Umbilical cord (tissue), 2 donors: ENCODE results near the gene SMAD6. TPM values are rescaled to one million over a fixed set of nuclear protein-coding genes. Genes with fewer than 3 reads are reported as not detected.
"Not testable (repeated sequence)": the region's sequence is repeated elsewhere in the genome, so short reads cannot be mapped to it uniquely, and the experiment has no call there.

Experiments used
- DNase-seq: peaks from one replicate; pipeline ENCODE4 v3.0.0-alpha.2; 2015; ENCODE audit warnings: low spot score
- total RNA-seq: library from RNA; depleted of rRNA; stranded (reverse); fragments of >200 nt; gene quantifications from one replicate; pipeline ENCODE4 v1.2.3, GENCODE V29; 2014; ENCODE audit warnings: low replicate concordance; ENCODE audit not compliant: insufficient read depth

The SMAD6 gene
- total RNA-seq, 1 donor from 2014 or later: 45.5 TPM

- DNase-seq: no peak
Observed at GRCh38 chr15:66675446-66675845, 26.6 kb upstream of the SMAD6 start.

GRCh38 chr15:66677336-66677735 is 24.7 kb upstream of the SMAD6 start:
- DNase-seq: no peak

- DNase-seq: no peak
Observed at GRCh38 chr15:66679061-66679656, 22.9 kb upstream of the SMAD6 start.

GRCh38 chr15:66679657-66680108 is 22.4 kb upstream of the SMAD6 start:
- DNase-seq: peak; percentile 97

GRCh38 chr15:66680502-66680901 is 21.5 kb upstream of the SMAD6 start:
- DNase-seq: no peak

DNA sequence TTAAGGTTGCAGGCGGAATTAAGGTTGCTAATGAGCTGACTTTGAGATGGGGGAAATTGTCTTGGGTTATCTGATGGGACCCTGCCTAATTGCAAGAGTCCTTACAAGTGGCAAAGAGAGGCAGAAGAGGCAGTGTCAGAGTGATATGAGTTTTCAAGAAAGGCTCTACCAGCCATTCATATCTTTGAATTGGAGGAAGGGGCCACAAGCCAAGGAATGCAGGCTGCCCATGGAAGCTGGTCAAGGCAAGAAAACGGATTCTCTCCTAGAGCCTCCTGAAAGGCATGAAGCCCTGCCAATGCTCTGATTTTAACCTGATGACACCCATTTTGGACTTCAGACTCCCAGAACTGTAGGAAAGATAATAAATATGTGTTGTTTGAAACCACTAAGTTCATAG is 20.6 kb upstream of the SMAD6 start:
- no peak for DNase-seq

GRCh38 chr15:66682246-66682645 is 19.8 kb upstream of the SMAD6 start:
- DNase-seq: no peak

DNA sequence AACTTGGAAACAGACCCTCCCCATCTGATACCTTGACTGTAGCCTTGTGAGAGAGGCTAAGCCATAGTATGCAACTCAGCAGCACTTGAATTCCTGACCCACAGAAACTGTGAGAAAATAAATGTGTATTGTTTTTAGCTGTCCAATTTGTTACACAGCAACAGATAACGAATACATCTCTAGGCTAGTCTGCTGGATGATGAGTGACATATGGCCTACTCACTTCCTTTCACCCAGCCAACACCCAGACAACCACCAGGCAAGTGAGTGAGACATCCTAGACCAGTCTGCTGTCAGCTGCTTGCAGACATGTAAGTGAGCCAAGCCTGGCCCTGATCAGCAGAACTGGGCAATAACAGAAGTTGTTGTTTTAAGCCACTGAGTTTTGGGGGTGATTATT is 19.2 kb upstream of the SMAD6 start:
- no peak for DNase-seq

DNA sequence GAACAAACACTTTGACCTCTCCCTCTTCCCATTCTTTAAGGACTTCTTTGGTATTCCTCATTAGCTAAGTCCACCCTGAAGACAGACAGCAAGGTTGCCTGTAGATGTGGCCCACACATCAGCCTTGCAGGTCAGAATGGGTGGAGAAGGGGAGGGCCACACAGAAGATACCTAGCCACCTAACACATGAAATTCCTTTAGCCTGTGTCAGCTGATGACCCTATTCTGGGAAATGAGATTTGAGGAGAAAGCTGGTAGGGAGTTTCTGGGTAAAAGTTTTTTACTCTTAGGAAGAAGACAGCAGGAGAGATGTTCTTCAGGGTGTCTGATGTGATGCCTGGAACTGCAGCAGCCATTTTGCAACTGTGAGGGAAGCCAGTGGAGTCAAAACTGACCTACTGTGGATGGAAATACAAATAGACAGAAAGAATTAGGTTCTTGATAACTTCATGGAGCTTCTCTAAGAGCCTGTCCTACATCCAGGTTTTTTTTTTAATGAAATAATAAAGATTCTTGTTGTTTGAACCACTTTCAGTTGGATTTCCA is 17.8 kb upstream of the SMAD6 start:
- no peak for DNase-seq

DNA sequence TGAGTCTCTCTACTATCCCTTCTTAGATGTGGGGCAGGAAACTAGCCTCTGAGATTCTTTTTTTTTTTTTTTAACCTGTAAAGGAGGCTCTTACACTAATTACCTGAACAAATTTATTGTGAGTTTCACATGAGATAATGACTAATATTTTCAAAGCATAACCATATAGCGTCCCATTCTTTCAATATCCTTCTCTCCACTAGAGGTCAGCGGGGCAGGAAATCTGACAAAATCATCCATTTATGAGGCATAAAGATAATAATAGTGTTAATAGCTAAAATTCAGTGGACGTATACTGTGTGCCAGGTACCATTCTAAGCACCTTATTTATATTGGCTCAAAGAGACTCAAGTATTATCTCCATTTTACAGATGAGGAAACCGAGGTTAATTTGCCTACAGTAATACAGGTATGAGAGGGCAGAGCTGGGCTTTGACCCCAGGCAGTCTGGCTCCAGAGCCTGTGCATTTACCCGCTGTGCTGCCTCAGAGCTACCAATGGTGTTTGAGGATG is 16.3 kb upstream of the SMAD6 start:
- no peak for DNase-seq

DNA sequence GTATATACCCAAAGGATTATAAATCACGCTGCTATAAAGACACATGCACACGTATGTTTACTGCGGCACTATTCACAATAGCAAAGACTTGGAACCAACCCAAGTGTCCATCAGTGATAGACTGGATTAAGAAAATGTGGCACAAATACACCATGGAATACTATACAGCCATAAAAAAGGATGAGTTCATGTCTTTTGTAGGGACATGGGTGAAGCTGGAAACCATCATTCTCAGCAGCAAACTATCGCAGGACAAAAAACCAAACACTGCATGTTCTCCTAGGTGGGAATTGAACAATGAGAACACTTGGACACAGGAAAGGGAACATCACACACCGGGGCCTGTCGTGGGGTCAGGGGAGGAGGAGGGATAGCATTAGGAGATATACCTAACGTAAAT is 11.1 kb upstream of the SMAD6 start:
- DNase-seq: not testable (repeated sequence)

GRCh38 chr15:66691727-66692126 is 10.3 kb upstream of the SMAD6 start:
- no peak for DNase-seq

DNA sequence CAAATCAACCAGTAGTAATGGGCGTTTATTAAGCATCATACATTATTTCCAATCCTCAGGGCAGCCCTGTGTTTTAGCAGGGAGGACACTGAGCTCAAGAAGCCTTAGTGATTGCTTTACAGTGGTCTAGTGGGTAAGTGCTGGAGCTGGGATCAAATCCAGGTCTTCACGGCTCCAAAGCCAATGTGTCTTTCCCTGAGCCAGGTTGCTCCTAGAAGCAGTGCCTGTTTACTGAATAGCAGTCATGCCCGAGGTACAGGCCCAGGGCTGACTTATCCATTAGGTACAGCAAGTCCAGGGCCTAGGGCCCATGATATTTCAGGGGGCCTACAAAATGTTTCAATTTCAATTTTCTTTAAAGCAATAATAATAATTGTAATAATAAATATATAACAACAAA is 9.6 kb upstream of the SMAD6 start:
- DNase-seq: no peak

DNA sequence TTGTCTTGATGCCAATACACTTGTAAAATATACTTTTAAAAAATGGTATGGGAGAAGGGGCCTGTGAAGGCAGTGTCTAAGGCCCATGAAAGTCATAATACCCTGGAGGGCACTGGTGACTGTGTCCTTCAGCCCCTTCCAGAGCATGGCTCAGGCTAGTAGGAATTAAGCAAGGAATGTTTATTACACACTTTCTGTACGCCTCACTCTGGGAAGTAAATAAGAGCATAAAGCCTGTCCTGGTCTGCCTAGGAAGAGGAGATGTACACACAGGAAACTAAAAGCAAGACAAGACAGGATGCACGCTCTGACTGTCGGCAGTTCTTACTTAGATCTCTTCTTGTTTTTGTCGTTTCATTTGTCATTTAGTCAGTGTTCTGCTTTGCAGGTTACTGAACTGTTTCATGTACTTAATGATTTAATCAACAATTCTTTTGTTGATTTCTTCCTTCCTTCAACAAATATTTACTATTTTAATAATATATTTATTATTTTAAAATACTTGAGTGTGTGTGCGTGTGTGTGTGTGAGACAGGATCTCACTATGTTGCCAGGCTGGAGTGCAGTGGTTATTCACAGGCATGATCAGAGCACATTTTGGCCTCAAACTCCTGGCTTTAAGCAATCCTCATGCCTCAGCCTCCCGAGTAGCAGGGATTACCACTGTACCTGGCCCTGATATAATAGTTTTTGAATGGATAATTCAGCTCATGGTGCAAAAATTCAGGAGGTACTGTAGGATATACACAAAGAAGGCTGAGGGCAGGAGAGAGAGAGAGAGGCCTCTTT is 9.0 kb upstream of the SMAD6 start:
- DNase-seq: no peak

- no peak for DNase-seq
Observed at GRCh38 chr15:66696770-66697169, 5.3 kb upstream of the SMAD6 start.

- peak; percentile 87 for DNase-seq
Observed at GRCh38 chr15:66698318-66698961, 3.6 kb upstream of the SMAD6 start.

DNA sequence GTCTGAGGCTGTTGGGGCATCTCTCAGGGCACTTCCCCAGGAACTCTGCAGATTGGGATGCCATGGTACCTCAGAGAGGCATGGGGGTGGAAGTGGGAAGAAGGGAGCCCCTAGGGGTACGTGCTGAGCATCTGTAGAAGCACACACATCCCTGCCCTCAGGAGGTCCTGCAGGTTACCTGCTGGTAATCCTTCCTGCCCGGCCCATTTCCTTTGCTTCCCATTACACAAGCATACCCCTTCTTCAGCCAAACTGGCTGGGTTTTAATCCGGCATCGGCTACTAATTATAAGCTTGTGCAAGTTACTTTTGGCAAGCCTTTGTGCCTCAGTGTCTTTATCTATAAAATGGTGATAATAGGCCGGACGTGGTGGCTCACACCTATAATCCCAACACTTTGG is 3.1 kb upstream of the SMAD6 start:
- no peak for DNase-seq

DNA sequence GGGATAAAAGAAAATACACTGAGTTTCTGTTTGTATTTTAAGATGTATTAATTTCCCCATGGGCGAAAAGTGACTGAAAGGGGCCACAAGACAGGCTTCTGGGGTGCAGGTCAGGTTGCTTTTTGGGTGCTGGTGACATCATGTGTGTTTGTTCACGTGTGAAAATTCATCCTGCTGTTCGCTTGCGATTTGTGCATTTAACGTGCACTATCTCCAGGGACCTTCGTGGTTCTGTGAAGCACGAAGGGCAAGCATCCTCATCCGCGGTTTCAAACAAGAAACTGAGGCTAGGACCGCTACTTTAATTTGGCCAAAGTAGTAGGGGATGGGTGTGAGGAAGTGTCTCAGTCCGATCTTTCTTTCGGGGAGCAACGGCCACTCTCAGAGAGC is 1.6 kb upstream of the SMAD6 start:
- DNase-seq: no peak

GRCh38 chr15:66700802-66701421 is 1.1 kb upstream of the SMAD6 start:
- DNase-seq: peak; percentile 98

- DNase-seq: peak; percentile 80
Observed at GRCh38 chr15:66701422-66702034, 508 bp upstream of the SMAD6 start.

- no peak for DNase-seq
Observed at GRCh38 chr15:66702787-66703539, 927 bp downstream of the SMAD6 start.
